ENCODE results near the gene RUNX1.
A peak's percentile ranks its signal among the peaks of the same experiment; 100 is the strongest.

The RUNX1 gene

DNA sequence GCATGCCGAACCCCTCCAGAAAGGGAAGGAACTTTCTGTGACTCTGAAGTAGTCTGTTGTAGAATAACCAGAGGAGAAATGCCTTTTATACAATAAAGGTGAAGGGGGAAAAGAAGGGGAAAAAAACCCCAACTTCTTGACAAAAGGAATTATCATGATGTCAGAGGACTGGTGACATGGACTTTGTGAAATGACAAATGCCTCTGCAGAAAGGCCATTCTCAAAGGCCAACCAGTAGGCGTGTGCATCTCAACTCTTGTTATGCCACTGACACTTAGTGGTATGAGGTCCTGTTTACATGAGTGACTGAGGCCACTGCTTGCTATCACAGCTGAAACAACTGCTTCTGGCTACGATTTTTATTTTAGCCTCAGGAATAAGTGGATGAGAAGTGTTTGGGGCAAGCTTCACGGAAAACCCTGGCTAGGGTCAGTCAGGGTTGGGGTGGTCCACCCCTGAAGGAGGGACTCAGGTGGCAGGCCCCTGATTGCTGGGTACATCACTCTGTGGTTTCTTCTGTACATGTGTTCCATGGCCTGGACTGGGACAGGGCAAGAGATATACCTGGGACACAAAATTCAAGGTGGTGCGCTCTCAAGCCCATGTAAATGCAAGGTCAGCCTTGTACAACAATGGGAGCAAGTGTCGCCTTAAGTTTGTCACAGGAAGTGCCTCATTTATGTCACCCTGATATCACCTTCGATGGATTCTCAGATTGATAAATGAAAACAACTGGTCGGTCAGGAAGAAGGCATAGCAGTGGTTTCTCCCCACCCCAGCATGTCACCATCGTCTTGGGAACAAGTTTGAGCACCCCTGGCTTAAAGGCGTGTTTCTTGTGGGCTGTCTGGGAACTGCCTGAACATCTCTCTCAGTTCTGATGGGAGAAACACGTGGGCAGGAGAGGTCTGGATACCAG is 12.4 kb downstream of the RUNX1 start:
- DNase-seq (ENCODE audit: low read depth) = no peak

DNA sequence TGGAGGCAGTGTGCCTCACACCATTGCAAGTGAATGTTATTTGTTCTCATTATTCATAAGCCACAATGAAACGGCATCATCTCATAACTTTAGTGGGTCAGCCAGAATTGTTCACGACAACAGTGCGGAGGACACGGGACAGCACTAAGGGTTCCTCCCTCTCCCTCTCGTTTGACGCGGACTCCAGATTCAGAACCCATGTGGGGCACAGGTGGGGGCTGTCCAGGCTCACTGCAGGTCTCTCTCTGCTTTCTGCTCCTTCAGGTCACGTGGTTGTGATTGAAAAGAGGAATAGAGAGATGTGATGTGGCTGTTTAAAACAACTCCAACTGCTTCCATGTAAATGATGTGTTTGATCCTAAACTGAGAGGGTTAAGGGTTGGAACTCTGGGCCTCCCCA is 13.5 kb downstream of the RUNX1 start:
- DNase-seq (ENCODE audit: low read depth) = no peak

DNA sequence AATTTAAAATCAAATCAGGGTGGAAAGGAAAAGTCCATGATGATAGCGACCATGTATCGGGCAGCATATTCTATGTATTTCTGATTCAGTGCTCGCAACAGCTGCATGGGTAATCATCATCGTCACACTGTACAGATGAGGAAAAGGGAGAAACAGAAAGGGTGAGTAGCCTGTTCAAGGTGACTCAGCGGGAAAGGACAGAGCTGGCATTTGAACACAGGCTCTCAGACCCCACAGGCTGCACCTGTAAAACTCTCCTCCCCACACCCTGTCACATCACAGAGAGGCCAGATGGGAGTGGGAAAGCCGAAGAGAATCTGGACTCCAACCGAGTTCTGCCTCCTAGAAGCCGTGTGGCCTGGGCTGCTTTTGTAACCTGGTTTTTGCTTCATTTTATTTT is 14.0 kb downstream of the RUNX1 start:
- DNase-seq (ENCODE audit: low read depth) = no peak

DNA sequence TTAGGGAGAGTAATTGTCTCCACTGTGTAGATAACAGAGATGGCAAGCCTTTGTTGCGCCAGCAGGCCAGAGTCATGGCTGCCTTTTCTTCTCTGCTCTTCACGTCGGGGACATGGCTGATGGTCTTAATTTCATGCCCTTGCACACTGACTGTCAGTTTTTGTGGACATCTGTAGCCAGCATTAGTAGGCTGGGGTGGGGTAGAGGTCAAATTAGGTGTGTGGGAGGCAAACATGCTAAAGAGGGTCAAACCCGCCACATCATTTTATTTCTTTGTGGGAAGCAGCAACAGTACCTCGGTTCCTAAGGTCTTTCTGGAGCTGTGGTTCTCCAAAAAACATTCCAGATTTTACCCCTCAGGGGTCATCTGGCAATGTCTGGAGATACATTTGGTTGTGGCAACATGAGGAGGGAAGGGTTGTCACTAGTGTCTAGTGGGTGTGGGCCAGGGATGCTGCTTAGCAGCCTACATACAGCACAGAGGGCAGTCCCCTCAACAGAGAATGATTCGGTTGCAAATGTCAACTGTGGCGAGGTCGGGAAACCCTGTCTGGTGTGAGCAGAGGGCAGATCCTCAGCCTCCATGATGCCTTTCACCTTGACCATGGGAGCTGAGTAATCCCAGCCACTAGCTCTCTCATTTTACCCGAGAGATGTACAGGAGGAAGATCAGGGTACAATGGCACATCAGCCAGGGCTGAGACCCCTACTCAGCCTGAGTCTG is 14.7 kb downstream of the RUNX1 start:
- DNase-seq (ENCODE audit: low read depth) = no peak

DNA sequence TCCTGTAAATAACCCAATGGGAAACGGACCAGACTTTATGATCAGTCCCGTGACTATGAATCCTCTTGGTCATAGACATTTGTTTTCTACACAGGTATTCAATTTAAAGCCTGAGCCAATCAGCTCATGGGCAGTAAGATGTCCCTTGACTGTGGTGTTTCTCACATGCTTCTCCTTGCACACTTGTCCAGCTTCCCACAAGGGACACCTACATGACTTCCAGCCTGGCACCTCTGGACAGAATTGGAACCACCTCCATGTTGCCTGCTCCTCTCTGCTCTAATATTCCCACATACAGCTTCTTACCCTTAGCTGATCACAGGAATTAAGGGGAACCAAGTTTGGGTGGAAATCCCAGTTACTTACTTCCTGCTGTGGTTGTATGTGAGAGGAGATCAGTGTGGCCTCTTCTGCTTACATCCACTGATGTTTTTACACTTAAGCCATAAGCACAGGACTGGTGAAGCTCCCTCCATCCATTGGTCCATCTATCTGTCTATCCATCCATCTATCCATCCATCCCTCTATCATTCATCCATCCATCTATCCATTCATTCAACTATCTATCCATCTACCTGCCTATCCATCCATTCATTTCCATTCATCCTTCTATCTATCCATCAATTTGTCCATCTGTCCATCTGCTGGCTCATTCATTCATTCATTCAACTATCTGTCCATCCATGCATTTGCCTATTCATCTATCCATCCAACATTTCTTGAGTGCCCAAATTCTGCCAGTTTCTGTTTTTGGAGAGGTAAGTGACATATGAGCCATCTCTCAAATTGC is 16.4 kb downstream of the RUNX1 start:
- DNase-seq (ENCODE audit: low read depth) = no peak

DNA sequence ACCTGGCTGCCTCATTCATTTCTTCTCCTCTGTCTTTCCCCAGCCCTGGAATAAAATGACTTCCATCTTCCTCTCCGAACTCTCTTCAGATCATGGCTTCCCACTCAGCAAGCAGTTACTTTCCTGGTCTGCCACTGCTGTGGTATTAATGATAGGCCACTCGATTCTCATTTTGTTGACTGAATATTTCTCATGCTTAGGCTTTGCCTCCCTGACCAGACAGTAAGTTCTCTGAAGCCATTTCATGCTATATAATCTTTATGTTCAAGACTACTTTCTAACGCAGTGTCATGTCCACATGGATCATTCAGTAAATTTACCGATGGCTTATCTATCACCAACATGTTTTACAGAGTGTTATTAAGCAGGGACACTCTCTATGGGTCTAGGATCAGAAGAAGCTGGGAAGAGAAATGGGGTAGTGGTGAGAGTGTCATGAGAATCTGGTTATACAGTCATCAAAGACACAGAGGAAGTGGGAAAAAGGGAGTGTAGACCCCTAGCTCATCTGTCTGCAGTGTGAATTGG is 20.6 kb downstream of the RUNX1 start:
- no peak for DNase-seq (ENCODE audit: low read depth)

DNA sequence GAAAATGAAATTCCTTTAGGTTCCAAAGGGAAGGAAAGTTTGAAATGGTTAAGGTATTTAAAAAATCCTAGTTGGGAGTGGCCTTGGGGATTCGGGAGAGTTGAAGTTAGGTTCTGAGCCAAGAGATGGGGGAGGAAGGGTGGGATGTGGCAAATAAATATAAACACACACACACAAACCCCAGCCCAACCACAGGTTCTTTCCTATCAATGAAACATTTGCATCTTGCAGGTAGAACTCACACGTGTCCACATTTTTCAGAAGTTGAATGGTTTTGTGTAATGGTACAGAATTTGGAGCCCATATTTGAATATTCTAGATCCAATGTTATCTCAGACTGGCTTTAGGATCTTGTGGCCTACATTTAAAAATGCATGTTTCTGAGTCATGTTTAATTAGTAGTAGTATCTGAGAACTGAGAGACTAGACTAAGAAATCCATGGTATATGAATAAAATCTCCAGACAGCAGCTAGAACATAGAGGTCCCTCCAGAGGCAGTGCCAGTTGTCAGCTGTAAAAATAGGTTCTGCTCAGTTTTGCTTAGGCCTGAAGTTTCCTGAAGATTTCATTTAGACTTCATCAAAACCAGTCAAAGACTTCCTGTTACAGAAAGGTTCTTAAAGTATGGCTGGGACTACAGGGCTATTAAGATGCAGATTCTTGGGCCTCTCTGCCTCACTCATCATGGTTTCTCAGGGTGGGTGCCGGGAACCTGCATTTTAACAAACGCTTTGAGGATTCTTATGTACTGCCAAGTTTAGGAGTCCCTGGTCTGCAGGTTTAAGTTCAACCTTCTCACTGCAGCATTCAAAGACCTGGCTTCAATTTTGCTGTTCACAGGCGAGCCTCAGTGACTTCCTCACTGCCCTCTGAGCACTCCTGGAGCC is 21.3 kb downstream of the RUNX1 start:
- no peak for DNase-seq (ENCODE audit: low read depth)

DNA sequence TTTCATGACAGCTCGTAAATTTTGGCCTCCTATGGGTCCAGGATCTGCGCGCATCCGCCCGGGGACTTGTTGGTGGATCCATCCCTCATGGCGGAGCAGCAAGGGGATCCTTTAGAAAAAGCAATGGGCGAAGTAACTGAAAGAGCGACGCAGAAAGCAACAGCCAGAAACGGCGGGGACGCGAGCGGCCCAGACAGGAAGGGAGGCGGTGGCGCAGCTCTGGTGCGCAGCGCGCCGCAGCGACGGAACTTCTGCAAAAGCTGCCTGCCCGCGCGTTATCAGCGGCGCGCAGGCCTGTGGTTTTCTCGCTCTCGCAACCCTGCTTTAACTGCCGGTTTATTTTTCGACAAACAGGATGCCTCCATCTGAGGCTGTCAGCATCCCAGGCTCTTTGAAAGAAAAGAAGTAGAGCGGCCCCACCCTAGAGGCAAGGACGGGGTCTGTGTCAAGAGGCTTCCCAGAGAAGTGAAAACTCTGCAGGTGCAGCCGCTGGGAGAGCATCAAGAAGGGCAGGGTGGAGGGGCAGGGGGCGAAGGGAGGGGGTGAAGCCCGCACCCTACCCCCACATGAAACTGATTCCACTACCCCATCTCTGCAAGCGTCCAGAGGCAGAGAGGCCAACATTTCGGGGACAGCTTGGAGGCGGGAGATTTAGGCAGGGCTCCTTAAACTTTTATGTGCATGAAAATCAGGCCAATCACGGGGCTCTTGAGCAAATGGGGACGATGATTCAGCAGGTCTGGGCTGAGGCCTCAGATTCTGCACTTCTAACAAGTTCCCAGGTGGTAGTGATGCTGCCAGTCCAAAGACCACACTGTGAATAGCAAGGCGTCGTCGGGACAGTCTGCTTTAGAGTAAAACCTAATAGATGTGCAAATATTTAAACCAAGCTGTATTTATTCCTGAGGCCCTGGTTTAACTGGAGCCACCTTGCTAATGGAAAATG is 22.2 kb downstream of the RUNX1 start:
- peak; percentile 88 for DNase-seq (ENCODE audit: low read depth)

DNA sequence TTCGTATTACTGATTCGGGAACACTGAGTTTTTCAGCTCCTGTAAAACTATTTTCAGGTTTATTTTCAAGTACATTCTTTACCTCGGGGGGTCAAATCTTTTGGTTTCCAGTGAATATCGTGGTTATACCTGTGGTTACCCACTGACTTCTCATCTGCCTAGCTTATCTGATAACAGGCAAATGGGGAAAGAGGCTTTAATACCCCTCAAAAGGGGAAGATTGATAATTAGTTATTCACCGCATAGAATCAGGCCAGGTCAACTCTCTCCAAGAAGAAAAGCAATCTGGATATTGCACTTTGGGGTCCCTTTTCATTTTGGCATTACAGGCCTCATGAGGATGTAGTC is 23.0 kb downstream of the RUNX1 start:
- DNase-seq (ENCODE audit: low read depth) = no peak

DNA sequence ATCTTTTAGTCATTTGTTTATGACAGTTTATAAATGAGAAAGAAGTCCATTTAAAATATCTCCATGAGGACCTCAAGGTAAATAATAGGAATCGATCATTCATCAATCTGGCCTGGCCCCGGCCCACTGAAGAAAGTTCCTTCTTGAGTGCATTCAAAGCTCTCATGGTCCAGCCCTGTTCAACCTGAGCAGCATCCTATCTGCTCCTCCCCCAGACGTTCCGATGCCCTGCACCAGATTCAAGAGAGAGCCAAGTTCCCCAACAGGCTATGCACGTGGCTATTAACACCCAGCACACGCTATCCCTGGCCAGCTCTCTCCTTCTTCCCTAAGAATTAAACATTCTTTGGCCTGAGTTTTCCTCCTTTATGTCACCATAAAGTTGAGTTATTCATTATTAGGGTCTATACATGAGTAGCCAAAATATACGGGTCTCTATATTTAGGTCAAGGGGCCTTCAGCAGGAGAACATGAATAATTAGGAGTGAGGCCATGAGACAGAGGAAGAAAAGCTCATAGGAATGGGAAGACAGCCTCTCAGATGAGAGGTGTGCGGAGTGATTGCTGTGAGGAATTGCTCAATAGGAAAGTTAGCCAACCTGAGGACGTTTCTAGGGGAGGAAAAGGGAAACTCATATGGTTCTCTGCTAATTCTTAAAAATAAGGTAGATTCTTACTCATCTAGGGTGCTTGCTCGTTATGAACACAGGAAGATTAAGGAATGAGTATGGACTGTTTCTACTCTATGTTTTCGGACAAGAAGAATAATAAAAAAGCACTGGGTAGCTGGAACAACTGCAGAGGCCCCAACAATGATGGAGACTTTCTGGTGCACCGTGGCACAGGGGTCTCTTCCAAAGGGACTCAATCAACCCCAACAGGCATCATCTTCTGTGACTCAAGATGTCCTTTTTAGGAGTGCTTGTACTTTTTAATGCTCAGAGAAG is 23.6 kb downstream of the RUNX1 start:
- no peak for DNase-seq (ENCODE audit: low read depth)

DNA sequence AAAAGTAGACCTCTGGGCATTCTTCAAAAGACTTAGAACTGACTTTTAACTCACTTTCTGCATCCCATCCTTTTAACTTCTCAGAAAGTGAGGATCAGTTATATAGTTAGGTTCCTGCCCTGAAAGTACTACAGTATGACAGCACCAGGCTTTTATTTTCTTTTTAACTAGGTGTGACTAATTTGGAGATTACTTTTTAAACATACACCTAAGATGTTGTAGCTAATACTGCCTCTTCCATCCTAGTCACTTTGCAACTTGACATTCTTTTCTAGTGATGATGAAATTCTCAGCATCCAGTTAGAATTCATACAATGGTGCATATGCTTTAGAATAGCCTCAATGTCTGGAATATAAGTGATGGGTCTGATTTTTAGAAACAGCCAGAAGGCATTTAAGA is 24.6 kb downstream of the RUNX1 start:
- DNase-seq (ENCODE audit: low read depth) = no peak

DNA sequence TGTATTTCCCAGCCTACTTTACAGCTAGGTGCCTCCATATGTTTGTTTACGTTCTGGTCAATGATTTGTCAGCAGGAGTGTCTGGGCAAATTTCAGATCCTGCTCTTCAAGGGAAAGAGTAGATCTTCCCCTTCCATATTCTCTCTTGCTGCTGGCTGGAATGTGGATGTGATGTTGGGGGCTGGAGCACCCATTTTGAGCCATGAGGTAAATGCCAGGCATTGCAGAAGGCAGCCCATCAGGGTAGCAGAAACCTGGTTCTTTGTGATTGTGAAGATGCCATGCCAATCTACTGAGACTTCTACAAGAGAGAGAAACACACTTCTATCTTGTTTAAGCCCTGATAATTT is 25.1 kb downstream of the RUNX1 start:
- no peak for DNase-seq (ENCODE audit: low read depth)

DNA sequence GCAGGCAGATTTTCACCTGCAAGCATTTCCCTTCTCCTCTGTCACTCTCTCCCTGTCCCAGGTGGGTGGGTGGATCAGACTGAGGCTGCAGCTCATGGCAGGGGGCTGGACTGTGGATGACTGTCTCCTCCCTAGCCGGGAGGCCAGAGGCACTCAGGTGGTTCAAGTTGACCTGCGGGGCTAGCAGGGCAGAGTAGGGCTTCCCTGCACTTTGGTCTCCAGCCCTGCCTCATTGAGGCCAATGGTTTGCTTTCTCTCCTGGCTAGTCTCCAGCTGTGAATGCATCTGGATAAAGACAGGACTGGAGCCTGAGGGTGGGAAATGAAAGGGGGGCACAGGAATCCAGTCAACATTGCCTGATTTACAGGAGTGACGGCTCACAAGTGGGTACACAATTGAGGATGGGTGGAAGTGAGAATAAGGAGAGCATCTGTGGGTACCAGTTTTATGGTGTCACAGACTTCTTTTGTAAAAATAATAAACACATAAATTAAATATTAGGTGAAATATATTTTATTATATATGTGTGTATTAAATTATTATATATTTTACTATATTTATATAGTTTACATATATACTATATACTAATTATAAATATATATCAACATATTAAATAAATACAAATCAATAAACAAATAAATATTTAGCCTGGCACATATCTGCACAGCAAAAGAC is 25.6 kb downstream of the RUNX1 start:
- DNase-seq (ENCODE audit: low read depth) = no peak

DNA sequence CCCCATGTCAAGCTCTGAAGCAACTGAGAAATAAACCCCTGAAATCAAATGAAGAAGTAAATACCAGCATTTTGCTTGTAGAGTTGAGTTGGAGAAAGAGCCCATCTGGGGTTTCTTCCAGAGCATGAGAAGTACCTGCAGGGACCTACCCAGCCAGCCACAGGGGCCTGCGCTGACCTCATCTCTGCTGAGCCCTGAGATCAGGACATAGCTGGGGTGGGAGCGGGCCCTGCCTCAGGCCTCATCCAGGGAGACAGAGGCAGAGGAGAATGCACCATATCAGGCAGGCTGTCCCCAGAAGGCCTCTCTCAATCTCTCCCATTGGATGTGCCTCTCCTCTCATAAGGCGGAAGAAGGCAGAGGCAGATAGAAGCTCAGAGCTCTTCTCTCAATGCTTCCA is 27.6 kb downstream of the RUNX1 start:
- no peak for DNase-seq (ENCODE audit: low read depth)

DNA sequence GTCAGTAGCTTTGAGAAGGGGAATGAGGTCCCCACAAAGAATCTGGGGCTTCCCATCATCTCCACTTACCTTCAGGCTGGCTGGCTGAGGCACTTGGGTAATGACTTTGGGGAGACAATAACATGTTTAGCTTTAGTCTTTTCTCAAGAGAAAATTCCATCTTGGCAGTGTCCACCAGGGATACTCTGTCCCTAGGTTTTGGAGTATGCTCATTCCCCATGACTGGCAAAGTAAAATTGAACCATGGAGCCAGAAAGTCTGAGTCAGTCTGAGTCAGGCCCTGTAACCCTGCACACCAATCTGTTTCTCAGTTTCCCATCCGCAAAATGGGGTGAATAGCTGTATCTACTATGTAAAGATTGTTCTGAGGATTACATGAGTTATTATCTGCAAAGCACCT is 28.2 kb downstream of the RUNX1 start:
- DNase-seq (ENCODE audit: low read depth) = no peak

DNA sequence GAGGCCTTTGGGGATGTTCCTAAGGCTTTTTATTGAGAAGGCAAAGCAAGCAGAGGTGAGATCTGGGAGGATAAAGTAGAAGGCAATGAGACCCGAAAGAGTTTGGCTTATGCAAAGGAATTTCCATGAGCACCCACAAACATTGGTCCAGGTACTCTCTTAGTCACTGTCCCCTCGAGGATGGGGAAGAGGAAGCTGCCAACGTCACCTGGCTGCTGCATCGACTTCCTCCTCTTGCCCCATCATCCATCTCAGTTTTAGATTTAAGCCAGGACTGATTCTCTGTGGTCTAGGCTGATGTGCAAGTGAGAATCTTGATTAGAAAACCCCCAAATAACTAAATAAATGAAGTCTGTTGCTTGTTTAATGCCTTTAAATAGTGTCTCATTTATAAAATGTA is 28.7 kb downstream of the RUNX1 start:
- no peak for DNase-seq (ENCODE audit: low read depth)

DNA sequence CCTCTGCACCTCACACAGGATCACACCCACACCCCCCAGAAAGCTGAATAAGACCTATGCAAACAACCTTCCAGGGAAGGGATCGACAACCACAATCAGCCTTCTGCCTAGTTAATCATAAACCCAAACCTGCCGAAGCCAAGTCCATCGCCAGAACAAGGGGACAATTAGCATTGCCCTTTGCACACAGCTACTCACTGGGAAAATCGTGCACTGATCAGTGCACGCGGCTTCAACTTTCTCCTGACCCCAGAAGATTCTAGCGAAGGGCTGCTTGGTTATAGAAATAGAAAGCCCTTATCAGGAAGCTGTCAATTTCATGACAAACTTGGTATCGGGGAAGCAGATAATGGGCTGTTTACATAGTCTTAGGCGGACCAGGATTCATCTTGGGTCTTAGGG is 29.5 kb downstream of the RUNX1 start:
- DNase-seq (ENCODE audit: low read depth) = no peak

DNA sequence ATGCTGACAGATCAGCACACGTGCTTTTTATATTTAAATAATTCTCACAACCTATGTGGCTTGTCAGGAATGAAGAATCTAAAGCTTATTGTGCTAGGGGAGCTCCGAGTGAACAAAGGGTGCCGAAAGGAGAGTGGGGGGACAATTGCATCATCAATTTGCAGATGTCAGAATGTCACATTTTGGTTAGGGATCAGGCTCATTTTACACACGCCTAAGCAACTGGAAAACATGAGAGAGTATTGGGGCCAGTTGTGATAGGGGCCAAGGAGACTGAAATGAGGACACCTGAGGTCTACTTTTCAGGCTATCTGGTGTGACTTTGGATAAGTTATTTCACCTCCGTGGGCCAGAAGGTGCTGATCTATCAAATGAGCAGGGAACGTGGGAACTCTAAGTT is 31.8 kb downstream of the RUNX1 start:
- DNase-seq (ENCODE audit: low read depth) = no peak
